CD4-positive, alpha-beta memory T cell (primary cell): ENCODE data around the gene PARD3B. TPM values are rescaled to one million over a fixed set of nuclear protein-coding genes. Genes with fewer than 3 reads are reported as not detected.

Experiments used
- CTCF ChIA-PET: fragments of 350-600 bp; sonication (Branson Sonifier 250); formaldehyde crosslinking; loops from one replicate; lab custom pipeline; 2021; ENCODE audit warnings: inconsistent platforms; ENCODE audit not compliant: partially characterized antibody; lab: Charles Lee
- POLR2A ChIA-PET: fragments of 350-600 bp; sonication (Branson Sonifier 250); formaldehyde crosslinking; loops from one replicate; lab custom pipeline; 2021; ENCODE audit not compliant: partially characterized antibody; lab: Charles Lee
- DNase-seq, 5 donors: peaks; one replicate each; pipeline versions ENCODE4 v3.0.0 to v3.0.0-alpha.2; 2020 to 2022; ENCODE audit warnings: mixed read lengths in 1 of 5
- H3K27ac ChIP-seq: one replicate; pipeline ENCODE4 v1.7.0; 2013; ENCODE audit warnings: low read depth, low read length
- H3K27me3 ChIP-seq: 2 replicates; pipeline ENCODE4 v1.7.0; 2013; ENCODE audit warnings: mild to moderate bottlenecking, low read length, moderate library complexity; ENCODE audit not compliant: insufficient read depth
- H3K36me3 ChIP-seq: 2 replicates; pipeline ENCODE4 v1.7.0; 2013; ENCODE audit warnings: mild to moderate bottlenecking, low read length, moderate library complexity; ENCODE audit not compliant: insufficient read depth
- H3K4me1 ChIP-seq: 2 replicates; pipeline ENCODE4 v1.7.0; 2013; ENCODE audit warnings: mild to moderate bottlenecking, low read length, moderate library complexity; ENCODE audit not compliant: insufficient read depth
- H3K4me3 ChIP-seq, 2 donors: one replicate each; pipeline ENCODE4 v1.7.0; 2013; ENCODE audit warnings: low read length in 2 of 2, mild to moderate bottlenecking in 1 of 2
- H3K9me3 ChIP-seq, 2 donors: one replicate each; pipeline ENCODE4 v1.7.0; 2013; ENCODE audit warnings: low read length in 2 of 2, control low read depth in 1 of 2; ENCODE audit not compliant: control insufficient read depth in 1 of 2
- H3K27ac Mint-ChIP-seq, 7 donors: one replicate each; pipeline ENCODE4 v1.8.0; 2020 to 2021; ENCODE audit warnings: mixed read lengths in 7 of 7, mild to moderate bottlenecking in 6 of 7, inconsistent platforms in 3 of 7, moderate library complexity in 3 of 7
- H3K27me3 Mint-ChIP-seq, 2 donors: one replicate each; pipeline ENCODE4 v1.8.0; 2020 to 2021; ENCODE audit warnings: mixed read lengths in 2 of 2
- H3K36me3 Mint-ChIP-seq, 2 donors: one replicate each; pipeline ENCODE4 v1.8.0; 2020 to 2021; ENCODE audit warnings: mixed read lengths in 2 of 2, inconsistent platforms in 1 of 2, mild to moderate bottlenecking in 1 of 2
- H3K4me1 Mint-ChIP-seq, 4 donors: one replicate each; pipeline ENCODE4 v1.8.0; 2020 to 2021; ENCODE audit warnings: mixed read lengths in 4 of 4, mild to moderate bottlenecking in 1 of 4
- H3K4me3 Mint-ChIP-seq, 8 donors: one replicate each; pipeline ENCODE4 v1.8.0; 2020 to 2021; ENCODE audit warnings: mixed read lengths in 8 of 8, mild to moderate bottlenecking in 7 of 8, moderate library complexity in 6 of 8, inconsistent platforms in 3 of 8
- H3K9me3 Mint-ChIP-seq, 8 donors: one replicate each; pipeline ENCODE4 v1.8.0; 2020 to 2021; ENCODE audit warnings: mixed read lengths in 8 of 8, mild to moderate bottlenecking in 5 of 8, inconsistent platforms in 3 of 8, moderate library complexity in 1 of 8
- intact Hi-C: fragments of 100-400 bp; cut with micrococcal nuclease; formaldehyde crosslinking; loops from one replicate; pipeline ENCODE4 v1.15.1; 2023
- polyA plus RNA-seq, 2 donors: library from polyadenylated mRNA; unstranded; fragments of 300-500 nt; fragmentation: Illumina TruSeq; gene quantifications; one replicate each; pipeline ENCODE4 v1.2.3, GENCODE V29; 2021
- total RNA-seq, 2 experiments: library from RNA; stranded (reverse); gene quantifications; one replicate each; pipeline ENCODE4 v1.2.3, GENCODE V29; 2021

Gene PARD3B
- total and polyA plus RNA-seq, 4 experiments from 2014 or later, result 0.44 to 1.3 (median 1.2) TPM; not detected in 1

DNA sequence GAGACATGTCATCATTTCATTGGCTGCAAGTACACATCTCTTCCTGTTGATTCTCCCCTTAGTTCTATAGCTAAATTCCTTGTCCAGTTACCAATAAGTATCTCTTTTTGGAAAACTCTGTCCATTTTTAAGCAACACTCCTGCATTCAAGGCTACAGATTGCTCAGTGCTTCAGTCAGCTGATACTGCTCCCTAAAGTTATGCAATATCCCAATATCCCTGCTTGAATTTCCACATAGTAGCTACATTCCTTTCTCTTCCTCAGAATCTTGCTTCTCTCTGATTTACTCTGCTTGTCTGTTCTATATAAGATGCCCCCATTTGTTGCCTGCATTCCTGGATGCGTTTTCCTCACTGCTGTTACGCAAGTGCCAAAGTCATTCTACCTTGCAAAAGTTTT lies 109.8 kb downstream of the PARD3B start:
- Mint-ChIP-seq H3K9me3 (peaks cover 2 to 26% (median 16%) of the 10 kb centered on the region in 8 donors), H3K27ac (no peak overlapping the region), H3K4me3 (no peak overlapping the region), H3K36me3 (peaks cover 0 to 5% of the 10 kb centered on the region in 2 donors), H3K4me1 (no peaks in the 10 kb centered on the region), H3K27me3 (no peaks in the 10 kb centered on the region)
- Histone ChIP-seq H3K36me3 (no peaks in the 10 kb centered on the region), H3K27me3 (no peaks in the 10 kb centered on the region), H3K4me3 (no peak overlapping the region), H3K27ac (no peak overlapping the region), H3K4me1 (no peaks in the 10 kb centered on the region), H3K9me3 (no peaks in the 10 kb centered on the region)
- ChIA-PET CTCF (no interaction called here), POLR2A (no interaction called here)
- intact Hi-C loops, result no loop called here
- DNase-seq, result no peak

DNA sequence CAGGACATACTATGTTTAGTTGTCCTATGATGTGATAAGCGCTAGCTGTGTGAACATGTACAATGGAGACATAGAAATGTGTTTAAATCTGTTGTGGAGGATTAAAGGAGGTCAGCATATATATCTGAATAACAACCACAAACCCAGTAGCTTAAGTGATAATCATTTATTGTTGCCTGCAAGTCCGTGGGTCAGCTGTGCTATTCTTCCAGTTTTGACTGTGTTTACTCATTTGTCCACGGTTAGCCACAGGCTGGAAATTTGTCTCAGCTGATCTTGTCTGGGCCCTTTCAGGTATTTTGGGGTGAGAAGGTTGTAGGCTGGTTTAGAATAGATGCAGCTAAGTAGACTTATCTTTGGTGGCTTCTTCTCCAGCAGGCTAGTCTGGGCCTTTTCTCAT lies 110.4 kb downstream of the PARD3B start:
- CTCF ChIA-PET, result no interaction called here
- Histone ChIP-seq H3K4me3 (no peak overlapping the region), H3K27ac (no peak overlapping the region), H3K9me3 (no peaks in the 10 kb centered on the region), H3K36me3 (no peaks in the 10 kb centered on the region), H3K4me1 (no peaks in the 10 kb centered on the region), H3K27me3 (no peaks in the 10 kb centered on the region)
- peaks cover 0 to 5% of the 10 kb centered on the region in 2 donors for H3K36me3 Mint-ChIP-seq
- H3K4me1 Mint-ChIP-seq, result no peaks in the 10 kb centered on the region
- intact Hi-C loops, result no loop called here
- no peak overlapping the region for H3K27ac Mint-ChIP-seq
- DNase-seq, result no peak
- H3K4me3 Mint-ChIP-seq, result no peak overlapping the region
- peaks cover 2 to 24% (median 14%) of the 10 kb centered on the region in 8 donors for H3K9me3 Mint-ChIP-seq
- H3K27me3 Mint-ChIP-seq, result no peaks in the 10 kb centered on the region
- POLR2A ChIA-PET, result no interaction called here

DNA sequence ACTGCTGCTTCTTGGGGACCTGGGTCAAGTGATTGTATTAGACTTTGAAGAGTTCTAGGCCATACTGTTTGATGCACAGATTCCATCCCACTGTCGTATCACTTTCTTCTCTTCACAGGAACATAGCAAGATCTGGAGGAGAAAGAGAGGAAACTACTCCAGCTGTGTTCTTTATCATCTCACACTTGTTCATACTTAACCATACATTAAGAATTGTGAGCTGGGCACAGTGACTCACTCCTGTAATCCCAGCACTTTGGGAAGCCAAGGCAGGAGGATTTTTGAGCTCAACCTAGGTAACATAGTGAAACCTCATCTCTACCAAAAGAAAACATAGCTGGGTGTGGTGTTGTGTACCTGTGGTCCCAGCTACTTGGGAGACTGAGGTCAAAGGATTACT lies 111.7 kb downstream of the PARD3B start:
- Histone ChIP-seq H3K36me3 (no peaks in the 10 kb centered on the region), H3K9me3 (no peaks in the 10 kb centered on the region), H3K27me3 (no peaks in the 10 kb centered on the region), H3K4me1 (no peaks in the 10 kb centered on the region), H3K27ac (no peak overlapping the region), H3K4me3 (no peak overlapping the region)
- Mint-ChIP-seq H3K9me3 (peaks cover 2 to 10% (median 5%) of the 10 kb centered on the region in 8 donors), H3K27ac (no peak overlapping the region), H3K27me3 (no peaks in the 10 kb centered on the region), H3K36me3 (peaks cover 0 to 4% of the 10 kb centered on the region in 2 donors), H3K4me3 (no peak overlapping the region), H3K4me1 (no peaks in the 10 kb centered on the region)
- CTCF ChIA-PET, result no interaction called here
- intact Hi-C loops, result no loop called here
- DNase-seq, result no peak
- POLR2A ChIA-PET, result no interaction called here

DNA sequence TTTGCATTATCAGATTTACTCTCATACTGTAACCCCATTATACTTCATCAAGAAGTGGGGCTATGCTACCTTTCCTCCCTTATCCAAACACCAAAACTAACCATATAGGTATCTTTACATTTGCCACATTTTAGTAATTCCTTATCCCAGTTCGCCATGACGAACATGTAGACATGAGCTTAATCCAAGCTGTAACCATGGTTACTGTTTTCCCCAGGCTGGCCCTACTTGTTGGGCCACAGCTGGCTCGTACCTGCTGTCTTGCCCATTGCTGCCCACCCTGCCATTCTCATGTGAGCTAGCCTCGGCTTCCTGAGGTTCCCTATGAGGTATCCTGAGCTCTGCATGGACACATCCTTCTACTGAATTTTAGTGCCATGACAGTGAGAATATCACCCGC lies 117.7 kb downstream of the PARD3B start:
- H3K36me3 Mint-ChIP-seq, result no peaks in the 10 kb centered on the region
- Histone ChIP-seq H3K9me3 (no peaks in the 10 kb centered on the region), H3K27me3 (no peaks in the 10 kb centered on the region), H3K36me3 (no peaks in the 10 kb centered on the region), H3K4me1 (no peaks in the 10 kb centered on the region), H3K27ac (no peak overlapping the region), H3K4me3 (no peak overlapping the region)
- H3K9me3 Mint-ChIP-seq, result peaks cover 0 to 2% (median 0%) of the 10 kb centered on the region in 8 donors
- CTCF ChIA-PET, result no interaction called here
- intact Hi-C loops, result no loop called here
- H3K4me3 Mint-ChIP-seq, result no peak overlapping the region
- H3K27ac Mint-ChIP-seq, result no peak overlapping the region
- no peak for DNase-seq
- POLR2A ChIA-PET, result no interaction called here
- peaks cover 0 to 1% of the 10 kb centered on the region in 2 donors for H3K27me3 Mint-ChIP-seq
- no peaks in the 10 kb centered on the region for H3K4me1 Mint-ChIP-seq

DNA sequence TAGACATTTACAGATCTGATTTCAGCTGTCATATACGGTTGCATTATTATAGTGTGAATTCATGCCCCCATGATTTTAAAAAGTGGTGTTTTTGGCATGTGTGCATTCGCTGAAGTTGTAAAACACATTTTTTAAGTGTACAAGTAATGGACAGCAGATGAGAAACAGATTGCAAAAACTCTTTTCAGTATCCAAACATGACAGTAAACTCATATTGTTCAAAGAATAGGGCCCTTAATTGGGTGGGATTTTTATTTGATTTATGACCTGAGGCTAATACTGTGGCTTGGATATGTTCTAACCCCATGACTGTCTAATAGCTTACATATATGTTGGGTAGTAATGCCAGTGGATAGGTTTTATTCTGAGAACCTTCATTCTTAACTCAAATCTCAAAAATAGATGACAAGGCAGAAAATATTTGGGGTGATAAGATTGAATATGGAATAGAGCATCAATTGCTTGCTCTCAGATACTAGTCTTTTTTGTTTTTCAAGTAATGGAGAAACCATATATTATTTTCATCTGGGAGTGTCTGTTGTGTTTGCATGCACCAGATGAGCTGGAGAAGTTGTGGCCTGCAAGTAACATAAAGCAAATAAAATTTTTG lies 118.6 kb downstream of the PARD3B start:
- peaks cover 0 to 3% of the 10 kb centered on the region in 2 donors for H3K27me3 Mint-ChIP-seq

DNA sequence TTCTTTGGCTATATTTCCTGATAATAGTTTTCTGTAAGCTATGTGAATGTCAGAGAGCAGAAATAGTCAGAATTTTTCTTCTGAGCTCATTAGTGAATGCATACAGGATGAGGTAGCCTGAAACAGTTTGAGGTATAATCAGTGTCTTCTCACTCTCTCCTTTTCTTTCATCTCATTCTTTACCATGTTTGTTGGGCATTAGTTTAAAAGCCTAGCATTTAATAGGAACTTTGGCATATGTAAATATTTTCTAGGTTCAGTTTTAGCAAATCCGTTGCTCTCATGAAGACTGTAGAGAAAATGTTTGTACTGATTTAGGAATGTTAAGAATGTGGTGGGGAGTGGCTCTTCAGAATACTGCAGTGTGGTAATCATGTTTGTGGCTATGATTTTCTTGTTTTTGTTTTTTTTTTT lies 119.4 kb downstream of the PARD3B start:
- peaks cover 0 to 2% (median 0%) of the 10 kb centered on the region in 8 donors for H3K9me3 Mint-ChIP-seq
- no peaks in the 10 kb centered on the region for H3K36me3 Mint-ChIP-seq
- H3K4me1 ChIP-seq, result no peaks in the 10 kb centered on the region
- no peak overlapping the region for H3K27ac Mint-ChIP-seq
- H3K4me1 Mint-ChIP-seq, result no peaks in the 10 kb centered on the region
- CTCF ChIA-PET, result interaction anchor here (2.0 kb wide), 1 partner anchor 9 kb away, joined by 4 read pairs; no protein-coding TSS in a partner anchor
- DNase-seq, result no peak
- no peaks in the 10 kb centered on the region for H3K27me3 ChIP-seq
- no peak overlapping the region for H3K27ac ChIP-seq
- H3K27me3 Mint-ChIP-seq, result peaks cover 0 to 3% of the 10 kb centered on the region in 2 donors
- H3K9me3 ChIP-seq, result no peaks in the 10 kb centered on the region
- no peaks in the 10 kb centered on the region for H3K36me3 ChIP-seq
- POLR2A ChIA-PET, result no interaction called here
- intact Hi-C loops, result no loop called here
- H3K4me3 Mint-ChIP-seq, result no peak overlapping the region
- no peak overlapping the region for H3K4me3 ChIP-seq

More for the DNA sequence above, 118.6 kb downstream of the PARD3B start:
- Histone ChIP-seq H3K4me3 (no peak overlapping the region), H3K36me3 (no peaks in the 10 kb centered on the region), H3K27ac (no peak overlapping the region), H3K27me3 (no peaks in the 10 kb centered on the region), H3K4me1 (no peaks in the 10 kb centered on the region), H3K9me3 (no peaks in the 10 kb centered on the region)
- Mint-ChIP-seq H3K36me3 (no peaks in the 10 kb centered on the region), H3K4me1 (no peaks in the 10 kb centered on the region), H3K4me3 (no peak overlapping the region), H3K27ac (no peak overlapping the region), H3K9me3 (peaks cover 0 to 2% (median 0%) of the 10 kb centered on the region in 8 donors)
- CTCF ChIA-PET, result interaction anchor here (2.0 kb wide), 1 partner anchor 10 kb away, joined by 4 read pairs; no protein-coding TSS in a partner anchor
- DNase-seq, result no peak
- intact Hi-C loops, result no loop called here
- POLR2A ChIA-PET, result no interaction called here

DNA sequence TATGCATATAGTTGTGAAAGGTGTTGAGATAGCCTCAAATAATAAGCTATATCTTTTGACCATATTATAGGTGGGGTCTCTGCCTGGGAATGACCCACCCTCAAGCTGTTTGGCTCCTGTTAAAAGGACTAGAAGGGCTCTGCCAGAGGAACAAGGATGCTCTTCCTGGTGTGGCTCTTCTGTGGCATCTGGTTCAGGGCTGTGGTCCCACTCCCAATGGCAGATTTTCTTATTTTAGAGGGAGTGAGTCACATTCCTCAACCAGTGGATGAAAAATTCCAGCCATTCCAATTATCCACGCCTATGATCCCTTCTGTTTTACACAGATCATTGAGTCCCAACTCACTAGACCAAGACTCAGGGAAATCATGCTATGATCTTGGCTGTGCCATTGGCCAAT lies 119.9 kb downstream of the PARD3B start:
- no peak for DNase-seq
- H3K27me3 Mint-ChIP-seq, result peaks cover 0 to 3% of the 10 kb centered on the region in 2 donors
- H3K9me3 ChIP-seq, result no peaks in the 10 kb centered on the region
- H3K4me3 Mint-ChIP-seq, result no peak overlapping the region
- no peaks in the 10 kb centered on the region for H3K36me3 ChIP-seq
- H3K27me3 ChIP-seq, result no peaks in the 10 kb centered on the region
- POLR2A ChIA-PET, result no interaction called here
- H3K36me3 Mint-ChIP-seq, result no peaks in the 10 kb centered on the region
- intact Hi-C loops, result no loop called here
- H3K27ac ChIP-seq, result no peak overlapping the region
- H3K4me1 ChIP-seq, result no peaks in the 10 kb centered on the region
- peaks cover 0 to 2% (median 0%) of the 10 kb centered on the region in 8 donors for H3K9me3 Mint-ChIP-seq
- H3K4me3 ChIP-seq, result no peak overlapping the region
- H3K27ac Mint-ChIP-seq, result no peak overlapping the region
- CTCF ChIA-PET, result interaction anchor here (2.0 kb wide), 1 partner anchor 8 kb away, joined by 4 read pairs; no protein-coding TSS in a partner anchor
- H3K4me1 Mint-ChIP-seq, result no peaks in the 10 kb centered on the region
